H1 (cell line): ENCODE data around the gene EPB41L3.

Experiments used
- ATF3 ChIP-seq: IDR thresholded peaks from 2 replicates; pipeline ENCODE4 v1.6.1; 2011; ENCODE audit warnings: low read depth, mild to moderate bottlenecking, low read length; ENCODE audit not compliant: insufficient read depth
- BACH1 ChIP-seq: IDR thresholded peaks from 2 replicates; pipeline ENCODE4 v1.6.1; 2012; ENCODE audit warnings: low read length, improper control_type of control experiment
- CTCF ChIP-seq, 3 experiments: IDR thresholded peaks; 1 replicate in 2 of 3; 2 replicates in 1 of 3; pipeline versions ENCODE4 v1.5.1 to v1.6.1; 2011; ENCODE audit warnings: low read length in 3 of 3, mild to moderate bottlenecking in 3 of 3, inconsistent platforms in 2 of 3, low read depth in 1 of 3, moderate library complexity in 1 of 3; ENCODE audit not compliant: insufficient read depth in 1 of 3; ENCODE audit errors: control extremely low read depth in 1 of 3
- POLR2A ChIP-seq, 2 experiments: IDR thresholded peaks; 1 replicate in 1 of 2; 2 replicates in 1 of 2; pipeline ENCODE4 v1.6.1; 2011; ENCODE audit warnings: low read depth in 2 of 2, low read length in 2 of 2, mild to moderate bottlenecking in 2 of 2; ENCODE audit errors: control extremely low read depth in 1 of 2
- SP2 ChIP-seq: IDR thresholded peaks from 2 replicates; pipeline ENCODE4 v1.6.1; 2012; ENCODE audit warnings: mild to moderate bottlenecking, low read length, inconsistent platforms

GRCh38 chr18:5488844-5489243, 55.0 kb downstream of the EPB41L3 start:
- TF ChIP-seq SP2 (no peak), POLR2A (IDR thresholded peaks at IDR 0.05; ENCODE audit: control extremely low read depth in 1 of 2, low read depth in 2 of 2, low read length in 2 of 2) (no peak), CTCF (IDR thresholded peaks at IDR 0.05; ENCODE audit: control extremely low read depth in 1 of 3, insufficient read depth in 1 of 3, low read depth in 1 of 3, low read length in 3 of 3) (no peak), ATF3 (no peak), BACH1 (no peak)
